ENCODE data around the gene ANO10.

ANO10 gene

DNA sequence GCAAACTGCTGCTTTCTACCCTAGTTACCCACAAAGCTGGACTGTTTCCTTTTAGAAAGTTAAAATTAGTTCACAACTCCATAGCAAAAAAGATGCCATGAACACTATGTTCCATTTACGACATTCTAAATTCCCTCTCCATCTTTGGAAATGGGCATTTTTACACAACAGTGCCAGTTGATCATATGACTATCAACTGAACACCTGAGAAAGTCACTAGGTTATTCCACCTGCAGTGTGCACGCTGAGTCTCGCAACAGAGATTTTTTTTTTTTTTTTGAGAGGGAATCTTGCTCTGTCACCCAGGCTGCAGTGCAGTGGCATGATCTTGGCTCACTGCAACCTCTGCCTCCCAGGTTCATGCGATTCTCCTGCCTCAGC is 215.2 kb downstream of the ANO10 start:
- no peak for DNase-seq

DNA sequence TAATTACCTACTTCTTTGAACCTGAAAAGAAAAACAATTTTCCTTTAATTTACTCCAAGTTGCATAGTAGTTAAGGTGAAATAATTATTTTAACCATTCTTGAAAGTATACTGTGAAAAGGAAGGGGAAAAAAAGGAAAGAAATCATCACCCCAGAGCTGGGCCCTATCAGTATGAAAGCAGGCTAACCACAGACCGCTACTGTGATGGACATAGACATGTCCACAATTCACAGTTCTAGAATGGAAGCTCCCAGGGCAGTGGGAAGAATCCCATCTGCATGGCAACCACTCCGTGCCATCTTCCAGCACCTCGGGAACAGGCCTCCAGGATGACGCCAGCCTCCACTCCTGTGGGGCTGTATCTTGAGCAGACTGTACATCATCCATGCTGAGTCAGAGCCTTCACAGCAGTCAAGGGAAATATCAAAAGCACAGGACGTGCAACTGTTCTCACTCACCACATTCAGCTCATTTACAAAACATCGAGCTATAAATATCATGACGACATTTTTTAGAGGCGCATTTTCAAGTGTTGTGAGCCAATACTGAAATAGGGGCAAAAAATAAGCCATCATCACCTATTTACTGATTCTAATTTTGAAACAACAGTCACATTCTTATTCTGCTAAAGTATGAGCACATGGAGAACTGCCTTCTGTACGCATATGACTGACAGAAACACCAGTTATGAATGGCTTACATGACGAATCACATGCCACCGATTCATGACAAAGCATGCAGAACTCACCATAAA is 215.7 kb downstream of the ANO10 start:
- DNase-seq: no peak

DNA sequence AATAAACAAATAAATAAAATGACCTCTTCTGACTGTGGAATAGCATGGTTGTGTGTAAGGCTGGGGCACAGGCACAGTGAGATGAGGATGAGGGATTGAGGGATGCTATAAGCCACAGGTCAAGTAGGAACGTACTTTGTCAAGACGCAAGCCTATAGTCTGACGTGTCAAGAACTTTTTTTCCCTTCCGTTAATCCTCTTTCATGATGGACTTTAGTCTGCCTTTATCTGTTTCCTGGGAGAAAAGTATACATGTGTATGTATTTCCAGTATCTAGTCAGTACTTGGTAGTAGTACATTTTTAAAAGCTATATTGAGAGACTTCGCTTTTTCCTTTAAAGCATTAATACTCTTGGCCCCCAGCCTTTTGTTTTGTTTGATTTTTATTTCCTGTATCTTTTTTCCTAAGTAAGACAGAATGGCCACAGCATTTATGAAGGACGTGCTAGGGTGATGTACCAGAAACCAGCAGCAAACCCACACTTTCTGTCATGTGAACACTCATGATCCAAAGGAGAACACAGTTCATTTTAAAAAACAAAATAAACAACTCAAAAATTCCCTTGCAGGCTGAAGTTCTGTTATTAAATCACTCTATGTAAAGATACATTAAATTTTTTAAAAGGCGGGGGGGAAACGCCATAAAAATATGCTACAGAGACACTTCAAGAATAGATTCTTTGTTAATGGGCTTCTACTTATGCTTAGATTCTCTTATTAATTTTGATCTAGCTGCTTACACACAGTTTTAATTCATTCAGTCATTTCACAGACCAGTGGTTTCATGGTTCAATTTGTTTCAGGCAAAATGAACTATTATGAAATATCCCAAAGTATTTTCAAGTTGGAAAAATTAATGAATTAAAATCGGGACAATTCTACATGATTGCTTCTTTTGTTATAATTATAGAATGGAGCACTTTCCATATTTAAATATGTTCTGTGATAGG is 220.8 kb downstream of the ANO10 start:
- DNase-seq: no peak

DNA sequence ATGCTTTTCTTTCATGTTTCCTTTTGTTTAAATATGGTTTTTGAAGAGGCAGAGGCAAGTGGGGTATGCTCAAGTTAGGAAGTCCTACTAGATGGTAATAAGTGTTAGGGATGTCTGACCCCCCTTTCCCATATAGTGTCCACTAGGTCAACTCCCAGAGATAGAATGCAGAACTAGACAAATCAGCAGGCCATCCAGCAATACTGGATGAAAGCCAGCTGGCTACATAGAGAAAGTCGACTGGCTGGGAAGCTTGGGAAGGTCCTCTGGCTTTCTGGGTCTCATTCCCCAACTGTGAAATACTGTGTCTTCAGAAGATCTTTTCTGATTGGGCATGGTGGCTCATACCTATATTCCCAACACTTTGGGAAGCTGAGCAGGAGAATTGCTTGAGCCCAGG is 221.6 kb downstream of the ANO10 start:
- no peak for DNase-seq

DNA sequence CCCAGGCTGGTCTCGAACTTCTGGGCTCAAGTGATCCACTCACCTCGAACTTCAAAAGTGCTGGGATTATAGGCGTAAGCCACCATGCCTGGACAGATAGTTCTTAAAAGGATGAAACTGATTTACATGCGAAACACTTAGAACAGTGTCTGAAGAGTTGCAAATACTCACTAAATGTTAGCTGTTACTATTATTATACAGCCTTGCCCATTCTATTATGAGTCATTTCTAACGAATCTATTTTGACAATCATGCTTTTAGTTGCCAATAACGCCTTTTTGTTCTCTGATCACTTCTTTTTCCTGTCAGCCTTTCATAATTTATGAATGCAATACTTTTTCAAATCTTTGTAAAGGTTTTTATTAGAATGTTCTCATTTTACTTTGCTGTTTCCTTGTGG is 222.8 kb downstream of the ANO10 start:
- DNase-seq: no peak

DNA sequence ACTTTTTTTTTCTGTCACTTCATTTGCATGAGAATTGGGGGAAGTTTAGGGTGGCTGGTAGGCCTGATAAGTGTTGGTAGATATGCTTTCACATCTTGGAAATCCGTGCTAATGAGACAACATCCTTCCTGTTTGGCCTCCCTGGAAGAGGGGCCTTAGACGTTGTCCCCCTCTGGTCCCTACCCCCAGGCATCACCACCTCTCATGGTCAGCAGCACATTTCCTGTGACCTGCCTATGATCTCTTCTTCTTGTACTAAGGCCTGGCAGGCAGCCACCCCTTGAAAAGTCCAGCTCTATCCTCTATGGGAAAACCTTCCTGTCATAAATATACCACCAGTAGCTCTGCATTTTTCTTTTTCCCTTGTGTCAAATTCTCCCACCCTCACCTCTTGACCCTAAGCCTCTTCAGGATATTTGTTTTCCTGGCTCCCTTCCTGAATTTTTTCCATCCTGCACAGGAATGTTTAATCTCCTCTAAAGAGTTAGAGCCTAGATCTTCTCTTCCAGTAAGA is 227.7 kb downstream of the ANO10 start:
- peak in 1 of 2 experiments; percentile 10 for DNase-seq

DNA sequence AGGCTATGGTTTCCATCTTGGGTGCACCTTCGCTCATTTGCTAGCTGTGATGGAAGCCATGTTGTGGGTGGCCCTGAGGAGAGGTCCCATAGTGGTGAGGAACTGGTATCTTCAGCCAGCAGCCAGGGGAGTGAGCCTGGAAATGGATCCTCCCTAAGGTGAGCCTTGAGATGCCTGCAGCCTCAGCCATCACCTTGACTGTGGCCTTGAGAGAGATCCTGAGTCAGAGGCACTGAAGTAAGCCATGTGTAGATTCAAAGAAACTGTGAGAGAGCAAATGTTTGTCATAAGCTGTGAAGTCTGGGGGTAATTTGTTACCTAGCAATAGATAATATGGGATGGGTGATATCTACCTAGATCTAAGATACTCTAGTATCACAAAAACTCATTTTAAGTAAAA is 230.2 kb downstream of the ANO10 start:
- DNase-seq: no peak

DNA sequence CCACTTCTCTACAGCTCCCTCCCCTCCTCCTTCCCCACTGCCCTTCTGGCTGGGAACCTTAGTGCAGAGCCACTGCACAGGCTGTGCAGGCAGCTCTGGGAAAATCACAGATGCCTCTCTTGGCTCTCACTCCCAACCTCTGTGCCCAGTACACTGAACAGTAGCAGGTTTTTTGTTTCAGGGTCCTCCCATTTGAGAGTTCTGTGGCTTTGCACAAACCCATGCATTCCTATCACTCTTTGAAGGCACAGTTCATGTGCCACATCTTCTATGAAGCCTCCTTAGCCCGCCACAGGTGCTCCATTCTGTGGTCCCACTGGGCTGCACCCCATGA is 231.6 kb downstream of the ANO10 start:
- DNase-seq: no peak

DNA sequence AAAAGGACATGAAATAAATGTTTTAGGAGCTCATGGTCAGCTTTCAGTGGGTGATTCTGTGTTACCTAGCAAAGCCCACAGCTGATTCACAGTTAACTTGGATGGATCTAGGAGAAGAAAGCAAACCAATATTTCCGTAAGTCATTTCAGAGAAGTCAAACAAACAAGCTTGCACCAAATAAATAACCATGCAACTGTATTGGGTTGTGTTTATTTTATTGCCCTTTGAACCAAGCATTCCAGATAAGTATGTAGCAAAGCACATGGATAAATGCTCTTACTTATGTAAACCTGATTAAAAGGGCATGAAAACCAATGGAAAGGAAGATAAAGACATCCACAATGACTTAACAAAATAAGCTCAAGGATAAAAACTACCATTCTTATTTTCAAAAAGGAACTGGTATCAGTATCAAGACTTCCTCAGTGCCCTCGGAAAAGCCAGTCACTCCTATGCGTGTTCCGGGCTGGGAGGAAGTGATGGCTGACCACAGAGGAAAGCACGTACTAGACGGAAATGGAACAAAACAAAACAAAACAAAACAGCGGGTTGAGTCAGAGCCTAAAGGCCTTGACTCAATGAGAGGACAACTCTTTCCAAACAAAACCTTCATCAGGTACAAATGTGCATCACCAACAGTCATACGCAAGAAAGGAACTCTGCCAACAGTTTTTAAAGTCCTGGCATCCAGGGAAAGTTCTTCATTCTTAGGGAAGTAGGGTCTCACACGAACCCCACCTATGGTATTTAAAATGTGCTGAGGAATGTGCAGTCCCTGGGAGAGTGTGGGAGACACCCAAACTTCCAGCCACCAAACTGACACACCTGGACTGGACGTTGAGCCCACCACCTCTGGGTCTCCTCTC is 232.2 kb downstream of the ANO10 start:
- peak; percentile 88 to 92 for DNase-seq

DNA sequence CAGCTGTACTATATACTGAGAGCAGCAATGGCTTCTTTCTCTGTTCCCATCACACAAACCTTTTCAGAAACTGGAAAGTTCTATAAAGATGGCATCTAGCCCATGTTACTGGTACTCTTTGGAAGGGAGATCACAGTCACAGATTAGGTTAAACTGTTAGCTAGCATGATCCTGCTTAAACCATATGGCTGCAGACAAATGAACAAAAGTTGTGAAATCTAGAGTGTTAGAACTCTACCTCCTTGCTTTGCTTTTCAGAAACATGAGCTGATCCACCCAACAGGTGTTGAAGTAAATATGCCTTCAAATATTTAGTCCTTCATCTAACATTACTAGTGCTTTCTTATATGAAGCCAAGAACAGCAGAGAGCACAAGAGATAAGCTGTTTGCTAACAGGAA is 232.9 kb downstream of the ANO10 start:
- DNase-seq: no peak

DNA sequence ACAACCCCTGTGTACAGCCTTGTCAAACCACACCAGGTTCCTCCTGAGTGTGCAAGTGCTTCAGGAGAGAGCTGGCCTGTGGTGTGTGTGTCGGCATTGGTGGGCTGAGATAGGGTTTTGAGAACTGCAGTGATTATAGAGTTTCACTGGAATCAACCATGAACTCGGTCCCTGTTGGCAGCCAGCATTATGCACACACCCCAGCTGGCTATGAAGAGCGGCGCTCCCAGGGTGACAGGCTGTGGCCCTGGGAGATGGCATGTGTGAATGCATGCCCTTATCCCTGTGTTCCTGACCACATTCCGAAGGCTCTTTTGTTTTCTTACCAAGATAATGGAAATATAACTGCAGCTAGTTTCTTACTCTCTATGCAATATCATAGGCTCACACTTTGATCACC is 233.6 kb downstream of the ANO10 start:
- DNase-seq: no peak

DNA sequence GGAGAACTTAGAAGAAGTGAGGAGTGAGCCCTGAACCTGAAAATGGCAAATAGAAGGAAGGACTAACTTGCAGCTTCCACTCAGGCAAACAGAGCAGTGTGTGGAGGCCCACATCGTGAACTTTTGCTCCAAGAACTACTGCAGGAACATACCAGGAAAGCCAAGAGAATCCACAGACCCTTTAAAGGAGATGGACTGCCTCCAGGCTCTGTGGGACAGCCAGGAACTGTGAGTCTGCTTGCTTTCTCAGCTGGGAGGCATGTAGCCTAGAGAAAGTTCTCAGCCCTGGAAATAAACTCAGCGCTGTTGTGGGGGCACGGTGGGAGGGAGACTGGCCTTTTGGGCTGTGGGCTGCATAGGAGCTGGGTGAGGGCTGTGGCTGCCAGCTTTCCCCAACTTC is 242.5 kb downstream of the ANO10 start:
- no peak for DNase-seq

DNA sequence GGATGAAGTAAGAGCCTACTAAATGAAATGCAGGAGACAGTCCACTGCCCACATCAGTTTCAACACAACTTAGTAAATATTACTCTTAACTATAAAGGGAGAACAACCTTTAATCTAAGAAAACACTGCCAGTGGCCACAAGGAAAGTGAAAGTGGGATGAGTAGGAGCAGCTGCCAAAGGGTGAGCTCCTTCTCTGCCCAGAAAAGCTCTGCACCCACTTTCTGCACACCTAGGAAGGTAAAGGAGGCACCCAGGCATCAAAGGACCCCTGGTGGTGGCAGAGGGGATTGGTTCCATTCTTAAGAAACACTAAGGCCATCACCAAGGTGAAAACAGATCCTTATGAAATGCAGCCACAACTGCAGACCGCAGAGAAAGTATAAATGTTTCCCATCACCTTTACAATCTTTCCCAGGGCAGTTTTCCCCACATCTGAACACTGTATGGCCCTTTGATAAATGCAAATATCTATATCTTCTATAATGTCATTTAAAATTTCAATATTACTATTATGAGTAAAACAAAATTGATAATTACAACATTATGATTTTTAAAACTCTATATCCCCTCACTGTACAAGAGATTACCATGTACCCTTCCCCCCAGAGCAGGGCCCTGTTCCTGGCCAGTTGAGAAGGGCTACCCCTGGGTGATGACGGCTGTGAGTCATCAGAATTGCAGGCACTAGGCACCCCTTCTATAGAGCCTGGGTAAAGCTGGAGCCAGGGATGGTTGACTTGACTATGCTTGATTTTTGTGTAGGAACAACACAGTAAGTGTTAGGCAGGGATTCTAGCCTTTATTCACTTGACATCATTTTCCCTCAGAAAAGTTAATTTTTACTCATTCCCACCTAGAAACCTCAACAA is 243.5 kb downstream of the ANO10 start:
- peak; percentile 52 to 57 for DNase-seq

DNA sequence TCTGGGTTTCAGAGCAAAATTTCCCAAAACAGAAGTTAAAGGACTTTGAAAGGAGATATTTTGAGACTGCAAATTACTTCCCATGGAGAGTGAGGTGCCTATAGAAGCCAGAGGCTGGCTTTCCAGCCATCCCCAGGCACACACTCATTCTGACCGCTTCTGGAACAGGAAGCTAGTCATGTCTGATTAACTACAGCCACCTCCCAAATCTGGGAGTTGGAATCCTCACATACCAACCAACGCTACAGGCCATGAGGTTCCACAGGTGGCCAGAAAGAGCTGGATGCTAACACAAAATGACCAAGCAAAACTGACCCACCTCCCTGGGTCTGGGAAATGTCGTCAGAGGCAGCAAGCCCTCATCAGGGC is 248.3 kb downstream of the ANO10 start:
- no peak for DNase-seq

DNA sequence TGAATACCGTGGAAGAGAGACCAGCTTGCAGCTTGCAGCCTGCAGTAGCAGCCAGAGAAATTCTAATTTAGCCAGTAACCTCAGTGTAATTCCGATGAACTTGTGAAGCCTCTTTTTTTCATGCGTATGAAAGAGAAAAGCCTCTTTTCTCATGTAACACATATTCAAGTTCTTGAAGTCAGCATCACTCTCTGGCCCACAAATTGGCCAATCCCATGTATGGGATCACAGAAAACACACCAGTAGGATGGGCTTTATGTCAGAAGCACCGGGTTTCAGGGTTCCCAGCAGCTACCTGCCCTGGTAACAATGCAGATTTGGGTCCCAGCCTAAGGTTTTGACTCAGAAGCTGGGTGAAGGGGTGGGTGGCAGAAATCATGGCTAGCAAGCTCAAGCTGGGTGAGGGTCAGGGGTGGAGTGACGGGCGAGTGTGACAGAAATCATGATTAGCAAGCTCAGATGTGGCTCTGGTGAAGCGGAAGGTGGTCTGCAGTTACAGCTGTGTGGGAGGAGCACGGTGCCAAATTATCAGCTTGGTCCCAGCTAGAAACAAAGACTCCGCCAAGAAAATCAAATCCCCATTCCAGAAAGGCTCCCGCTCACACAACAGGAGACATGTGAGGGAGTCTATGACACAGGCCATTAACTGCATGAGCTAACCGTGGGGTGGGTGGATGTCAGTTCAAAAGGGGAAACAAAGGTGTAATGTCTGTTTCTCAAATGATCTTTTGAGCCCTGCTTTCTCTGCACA is 248.8 kb downstream of the ANO10 start:
- DNase-seq: no peak

DNA sequence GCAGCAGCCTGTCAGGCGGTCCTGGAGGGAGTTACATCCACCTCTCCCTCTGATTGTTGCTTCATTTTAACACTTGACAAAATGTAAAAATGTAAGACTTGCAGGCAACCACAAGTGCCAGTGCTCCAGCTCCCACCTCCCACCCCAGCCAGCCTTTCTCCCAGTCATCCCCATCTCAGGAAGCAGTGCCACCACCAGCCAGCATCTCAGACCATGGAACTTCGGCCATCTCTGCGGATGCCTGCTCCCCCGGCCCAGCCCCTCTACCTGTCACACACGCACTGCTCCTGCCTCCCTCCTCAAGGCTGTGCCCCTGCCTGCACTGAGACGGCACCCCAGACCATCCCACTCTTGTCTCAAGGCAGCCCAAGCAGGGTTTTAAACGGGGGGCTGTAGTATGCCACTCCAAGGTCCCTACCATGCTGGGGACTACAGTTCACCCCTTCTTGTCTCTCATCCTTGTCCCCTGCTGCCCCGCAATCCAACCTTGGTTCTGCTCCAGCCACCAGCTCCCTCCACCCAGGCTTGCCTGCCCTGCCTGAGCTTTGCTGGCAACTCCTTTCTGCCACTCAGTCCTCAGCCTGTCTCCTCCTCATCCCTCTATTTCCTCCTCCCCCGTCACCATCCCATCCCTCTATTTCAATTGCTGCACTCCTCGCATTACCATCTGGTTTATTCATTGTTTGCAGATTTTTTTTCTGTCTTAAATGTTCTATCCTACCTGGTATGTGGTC is 249.6 kb downstream of the ANO10 start:
- no peak for DNase-seq

DNA sequence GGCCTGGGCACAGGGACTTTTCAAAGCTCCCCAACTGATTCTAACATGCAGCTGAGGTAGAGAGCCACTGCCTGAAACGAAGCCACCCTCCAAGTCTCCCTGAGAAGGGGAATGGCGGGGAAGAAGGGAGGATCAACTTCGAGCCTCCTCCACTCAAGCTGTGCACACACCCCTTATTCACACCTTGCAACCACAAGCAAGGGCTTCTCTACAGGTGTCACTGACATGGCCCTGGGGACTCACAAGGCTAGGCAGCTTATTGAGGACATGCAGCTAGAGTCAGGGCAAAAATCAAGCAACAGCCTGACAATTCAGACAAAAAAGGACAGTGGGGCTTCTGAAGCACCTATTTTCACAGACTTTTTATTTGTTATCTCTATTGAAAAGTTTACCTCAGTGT is 250.3 kb downstream of the ANO10 start:
- no peak for DNase-seq

DNA sequence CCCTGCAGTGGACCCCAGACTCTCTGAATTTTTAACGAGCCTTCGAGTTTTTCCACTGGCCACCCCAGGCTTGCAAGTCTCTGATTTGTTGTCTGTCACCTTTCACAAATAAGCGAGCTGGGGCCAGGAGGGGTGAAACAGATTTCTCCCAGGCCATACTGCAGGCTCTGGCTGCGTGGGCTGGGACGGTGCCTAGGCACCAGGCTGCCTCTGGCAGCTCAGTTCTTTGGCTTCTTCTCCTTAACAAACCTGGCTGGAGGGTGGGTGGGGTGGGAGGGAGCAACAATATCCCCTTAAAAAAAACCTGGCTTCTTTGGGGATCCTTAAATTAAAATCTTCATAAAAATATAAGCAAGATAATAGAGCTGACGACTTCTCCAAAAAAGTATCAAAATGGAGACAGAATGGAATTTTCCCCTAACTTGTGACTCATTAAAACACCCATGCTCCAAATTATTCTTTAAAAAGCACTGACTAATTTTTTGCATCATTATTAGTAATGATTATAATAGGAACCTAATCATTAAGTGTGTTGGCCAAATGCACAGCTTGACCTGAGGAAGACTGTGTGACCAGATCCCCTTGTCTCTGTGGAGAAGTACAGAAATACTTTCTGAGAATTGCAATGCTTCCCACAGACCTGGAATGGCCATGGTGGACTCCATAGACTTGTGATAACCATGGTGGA is 251.4 kb downstream of the ANO10 start:
- DNase-seq: no peak

DNA sequence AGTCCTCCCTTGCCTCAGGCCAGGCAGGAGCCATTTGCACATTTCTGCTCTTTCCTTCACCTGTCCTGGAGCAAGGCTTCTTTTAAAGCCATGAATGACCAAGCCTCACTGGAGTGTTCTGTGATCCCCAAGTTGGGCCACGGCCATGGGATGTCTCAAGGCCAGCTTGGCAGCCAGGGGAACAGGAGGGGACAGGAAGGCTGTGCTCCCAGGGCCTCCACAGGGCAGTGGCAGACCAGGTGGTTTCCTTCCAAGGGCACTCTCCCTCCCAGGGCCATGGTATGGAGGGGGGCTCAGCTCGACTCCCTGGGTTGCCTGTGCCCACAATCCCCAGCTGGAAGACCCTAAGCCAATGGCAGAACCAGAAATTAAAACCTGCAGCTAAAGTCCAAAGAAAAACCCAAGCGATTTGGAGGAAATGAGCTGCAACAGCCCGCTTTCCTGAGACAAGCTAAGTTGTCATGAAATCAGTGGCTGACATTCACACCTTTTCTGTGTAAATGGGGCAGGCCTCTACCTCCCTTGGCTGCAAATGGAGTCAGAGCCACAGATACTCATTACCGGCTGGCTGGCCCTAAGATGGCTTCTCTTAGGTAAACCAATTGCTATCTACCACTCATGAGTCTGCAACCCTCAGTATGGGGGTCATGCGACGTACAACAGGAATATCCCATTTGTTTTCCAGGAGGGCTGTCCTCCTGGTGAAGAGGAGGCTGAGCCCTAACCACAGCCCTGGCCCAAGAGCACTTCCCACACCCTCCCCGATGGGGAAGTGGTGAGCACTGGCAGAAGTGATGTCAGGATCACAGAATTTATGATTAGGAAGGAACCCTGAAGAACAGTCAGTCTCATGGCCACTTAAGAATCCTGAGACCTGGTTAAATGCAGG is 252.2 kb downstream of the ANO10 start:
- DNase-seq: peak; percentile 60 to 67
